ENCODE data around the gene CCDC192.

- TF ChIP-seq CTCF (IDR thresholded peaks at IDR 0.05) (no peak), EP300 (IDR thresholded peaks at IDR 0.05) (no peak)
Observed at GRCh38 chr5:127804886-127805426, 101.8 kb downstream of the CCDC192 start.

All from esophagus muscularis mucosa (tissue), 3 donors.